Sciatic nerve (tissue), 2 donors: ENCODE measurements around the gene PANX1. TPM values are rescaled to one million over a fixed set of nuclear protein-coding genes. Genes with fewer than 3 reads are reported as not detected.
A peak's percentile ranks its signal among the peaks of the same experiment; 100 is the strongest.

Source experiments
- ATAC-seq: fragments of 200-7000 bp; cut with Tn5 transposase; one replicate; pipeline ENCODE4 v1.9.1; 2020; ENCODE audit warnings: mild to moderate bottlenecking, moderate library complexity
- DNase-seq: peaks from one replicate; pipeline ENCODE4 v3.0.0-alpha.2; 2020; ENCODE audit warnings: low spot score
- intact Hi-C: fragments of 100-400 bp; cut with DNase I; formaldehyde crosslinking; loops from one replicate; pipeline ENCODE4 v1.14.2; 2022
- total RNA-seq: library from RNA; stranded (reverse); fragmentation: NEBNext Ultra II Directional; extraction: Animal tissue kit (Norgen Biotek cat#: 25700); gene quantifications from one replicate; pipeline ENCODE4 v1.2.1, GENCODE V29; 2021
- donor health status: DM: no; HTN: no; CAD: no.
- donor health status: DM: no; HTN: no; CAD: no.

The PANX1 gene
- total RNA-seq, 1 donor from 2014 or later = 18.3 TPM

DNA sequence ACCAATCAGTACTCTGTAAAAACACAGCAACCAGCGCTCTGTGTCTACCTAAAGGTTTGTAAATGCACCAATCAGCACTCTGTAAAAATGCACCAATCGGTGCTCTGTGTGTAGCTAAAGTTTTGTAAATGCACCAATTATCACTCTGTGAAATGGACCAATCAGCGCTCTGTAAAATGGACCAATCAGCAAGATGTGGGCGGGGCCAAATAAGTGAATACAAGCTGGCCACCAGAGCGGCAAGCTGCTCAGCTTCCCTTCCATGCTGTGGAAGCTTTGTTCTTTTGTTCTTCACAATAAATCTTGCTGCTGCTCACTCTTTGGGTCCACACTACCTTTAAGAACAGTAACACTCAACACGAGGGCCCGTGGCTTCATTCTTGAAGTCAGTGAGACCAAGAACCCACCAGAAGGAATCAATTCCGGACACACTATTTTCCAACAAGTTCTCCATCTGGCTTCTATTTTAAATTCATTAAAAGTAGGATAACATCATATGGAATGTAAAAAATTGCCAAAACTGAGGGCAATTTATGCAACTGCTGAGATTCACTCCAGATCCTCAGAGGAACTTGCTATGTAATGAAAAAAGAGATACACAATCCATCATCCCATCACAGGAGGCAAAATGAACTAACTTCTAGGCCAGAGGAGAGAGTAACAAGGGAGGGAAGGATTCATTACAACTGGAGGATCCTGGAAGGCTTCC lies 3.1 kb upstream of the PANX1 start:
- intact Hi-C loops = no loop called here
- ATAC-seq = no peak
- no peak for DNase-seq

DNA sequence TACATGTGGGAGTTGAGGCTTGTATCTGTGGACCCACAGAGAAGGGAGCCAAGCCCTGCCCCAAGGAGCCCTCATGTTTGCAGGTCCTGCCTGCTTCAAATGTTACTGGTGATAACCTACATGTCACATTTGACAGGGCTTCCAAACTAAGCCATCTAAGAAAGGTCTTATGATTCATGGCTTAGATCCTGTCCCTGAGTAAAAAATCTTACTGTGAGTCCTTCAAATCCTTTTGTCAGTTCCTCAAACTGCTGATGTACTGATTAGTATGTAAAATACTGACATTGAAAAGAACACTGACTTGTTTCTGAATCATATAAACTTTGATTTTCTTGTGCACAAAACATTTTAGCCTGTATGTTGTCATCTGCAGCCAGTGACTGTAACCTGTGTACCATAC lies 1.0 kb upstream of the PANX1 start:
- no peak for DNase-seq
- intact Hi-C loops = no loop called here
- ATAC-seq = no peak

DNA sequence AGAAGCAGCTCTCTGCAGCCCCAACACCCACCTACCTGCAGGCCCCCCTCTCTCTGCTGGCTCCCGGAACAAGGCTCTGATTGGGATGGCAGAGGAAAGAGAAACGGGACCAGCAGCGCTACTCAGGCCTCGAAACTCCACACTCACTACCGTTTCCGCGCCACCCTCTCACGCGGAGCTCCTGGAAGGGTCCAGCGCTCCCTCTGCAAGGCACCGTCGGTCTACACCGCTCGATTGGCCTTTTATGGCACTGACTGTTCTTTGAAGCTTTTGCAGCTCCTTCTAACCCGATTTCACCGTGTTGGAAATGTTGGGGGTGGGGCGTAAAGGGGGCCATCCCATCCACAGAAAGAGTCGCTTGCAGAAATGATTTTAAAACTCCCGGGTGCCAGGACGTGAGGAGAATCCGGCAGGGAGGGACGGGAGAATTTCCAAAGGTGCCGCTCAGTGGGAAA lies 323 bp upstream of the PANX1 start:
- ATAC-seq = peak; percentile 51
- peak; percentile 67 for DNase-seq
- intact Hi-C loops = no loop called here

DNA sequence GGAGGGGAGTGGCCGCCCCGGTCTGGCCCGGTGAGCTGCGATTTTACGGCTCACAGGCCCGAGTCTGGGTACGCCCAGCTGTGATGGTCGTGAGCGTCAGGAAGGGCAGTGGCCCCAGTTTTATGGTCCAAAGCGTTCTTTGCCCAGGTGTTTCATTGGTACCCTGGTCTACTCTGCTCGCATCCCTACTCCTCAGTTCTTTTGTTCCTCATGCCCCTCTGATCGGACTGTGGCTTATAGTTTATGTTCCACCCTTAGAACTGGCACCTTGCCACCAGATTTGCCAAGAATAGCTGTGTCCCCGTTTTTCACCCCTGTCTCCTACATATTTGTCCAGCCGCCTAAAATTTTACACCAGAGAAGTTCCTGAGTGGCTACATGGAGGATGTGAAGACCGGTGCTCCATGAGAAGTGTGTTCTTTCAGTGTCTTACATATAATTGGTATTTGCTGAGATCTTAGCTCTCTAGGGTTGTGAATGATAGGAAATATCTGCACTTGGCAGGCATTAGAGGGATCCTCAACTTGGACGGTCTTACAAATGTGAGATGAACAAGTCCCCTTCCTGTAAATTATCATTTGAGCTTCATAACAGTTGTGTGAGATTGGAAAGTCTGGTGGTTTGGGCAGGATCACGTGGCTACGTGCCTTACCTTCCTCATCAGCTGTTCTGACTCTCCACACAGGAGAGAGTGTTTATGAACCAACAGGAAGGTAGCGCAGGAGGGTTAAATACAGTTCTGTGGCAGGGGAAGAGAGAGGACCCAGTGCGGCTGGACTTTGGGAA lies 1.1 kb downstream of the PANX1 start:
- DNase-seq (no peak), ATAC-seq (no peak)
- intact Hi-C loops = no loop called here

DNA sequence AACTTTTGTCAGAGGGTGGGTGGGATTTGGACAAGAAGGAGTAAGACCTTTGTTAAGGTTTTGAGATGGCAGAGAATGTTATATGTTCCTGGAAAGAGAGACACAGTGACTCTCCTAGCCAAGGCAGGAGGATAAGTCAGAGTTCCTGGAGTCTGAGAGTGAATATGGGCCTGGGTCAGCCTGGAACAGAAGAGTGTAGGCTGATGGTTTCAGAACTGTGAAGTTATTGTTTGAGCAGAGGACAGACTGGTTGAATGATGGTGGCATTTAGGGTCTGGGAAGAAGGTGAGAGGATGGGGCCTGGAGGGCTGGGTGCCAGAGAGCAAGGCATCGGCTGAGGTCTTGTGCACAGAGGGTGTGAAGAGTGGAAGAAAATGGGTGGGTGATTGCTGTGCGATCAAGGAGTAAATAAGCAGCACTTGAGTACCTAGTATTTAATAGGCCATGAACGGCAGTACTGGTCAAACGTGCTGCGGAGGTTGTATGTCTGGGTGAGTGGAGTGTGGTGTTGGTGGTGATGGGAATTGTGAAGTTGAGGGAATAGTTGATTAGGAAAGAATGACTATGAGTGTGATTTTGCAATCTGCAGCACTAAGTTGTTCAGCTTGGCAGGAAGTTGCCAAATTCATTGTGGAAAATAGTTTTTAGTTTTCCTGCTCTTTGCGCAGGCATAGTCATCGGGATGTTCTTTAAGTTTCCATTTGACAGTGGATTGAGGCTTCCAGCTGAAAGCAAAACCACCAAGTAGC lies 1.8 kb downstream of the PANX1 start:
- ATAC-seq (peak; percentile 66), DNase-seq (no peak)
- intact Hi-C loops = no loop called here

DNA sequence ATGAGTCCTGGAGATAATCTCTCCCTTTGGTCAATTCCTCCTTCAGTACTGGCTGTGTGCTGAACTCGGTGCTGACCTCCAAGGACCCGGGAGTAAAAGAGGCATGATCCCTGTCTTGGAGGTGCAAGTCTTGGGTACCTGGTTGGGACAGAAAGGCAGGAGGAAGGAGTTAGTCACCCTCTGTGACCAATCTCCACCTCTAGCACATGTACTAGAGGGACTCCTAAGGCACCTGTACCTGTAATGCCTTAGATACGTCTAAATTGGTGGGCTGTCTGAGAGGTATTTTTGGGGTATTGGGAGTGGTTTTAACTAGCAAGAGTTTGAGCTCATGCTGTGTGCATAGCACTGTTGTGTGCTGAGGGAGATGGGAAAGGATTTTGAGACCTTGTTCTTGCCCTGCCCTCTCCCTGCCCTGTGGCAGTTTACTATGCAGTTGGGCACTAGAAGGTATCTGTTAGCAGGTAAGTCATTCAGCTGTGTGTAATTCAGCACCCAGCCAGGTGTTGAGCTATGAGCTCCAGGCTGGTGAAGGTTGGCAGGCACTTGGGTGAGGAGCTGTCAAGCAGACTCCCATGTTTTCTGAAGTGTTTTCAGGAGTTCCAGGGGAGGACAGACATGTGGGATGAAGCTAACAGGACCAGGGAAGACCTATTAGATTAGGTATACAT lies 2.5 kb downstream of the PANX1 start:
- intact Hi-C loops = no loop called here
- ATAC-seq (no peak), DNase-seq (no peak)

DNA sequence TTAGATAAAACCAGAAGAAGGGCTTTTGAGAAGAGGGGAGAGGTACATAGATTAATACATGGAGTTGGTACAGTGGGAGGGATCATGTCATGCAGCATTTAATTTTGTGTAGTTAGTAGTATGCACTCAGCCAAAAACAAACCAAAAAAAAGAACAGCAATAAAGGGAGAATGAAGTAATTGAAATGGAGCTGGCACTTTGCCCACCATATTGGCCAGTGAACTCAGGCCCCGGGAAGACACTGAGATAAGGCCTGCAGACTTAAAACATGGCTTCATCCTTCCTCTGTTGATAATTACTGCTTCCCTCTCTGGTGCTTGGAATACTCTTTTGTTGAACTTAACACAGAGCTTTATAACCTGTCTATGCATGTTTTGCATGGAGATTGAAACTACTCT lies 3.1 kb downstream of the PANX1 start:
- ATAC-seq = no peak
- intact Hi-C loops = no loop called here
- no peak for DNase-seq

DNA sequence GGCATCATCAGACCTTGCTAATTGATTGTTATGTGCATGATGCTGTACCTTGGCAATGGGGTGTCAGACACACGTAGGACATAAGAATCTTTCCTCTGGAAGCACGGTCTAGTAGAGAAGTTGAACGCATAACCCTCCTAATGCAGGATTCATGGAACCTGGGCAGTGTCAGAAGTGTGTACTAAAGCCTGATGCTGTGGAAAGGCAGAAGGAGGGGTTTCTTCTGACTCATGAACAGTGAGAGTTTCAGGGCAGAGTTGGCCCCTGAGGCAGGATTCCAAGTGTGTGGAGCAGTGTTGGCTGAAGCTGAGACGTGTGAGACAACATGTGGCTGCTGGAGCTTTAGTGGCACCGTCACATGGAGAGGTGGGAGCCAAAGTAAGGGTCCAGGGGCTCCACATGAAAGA lies 3.5 kb downstream of the PANX1 start:
- no peak for DNase-seq
- no peak for ATAC-seq
- intact Hi-C loops = no loop called here

DNA sequence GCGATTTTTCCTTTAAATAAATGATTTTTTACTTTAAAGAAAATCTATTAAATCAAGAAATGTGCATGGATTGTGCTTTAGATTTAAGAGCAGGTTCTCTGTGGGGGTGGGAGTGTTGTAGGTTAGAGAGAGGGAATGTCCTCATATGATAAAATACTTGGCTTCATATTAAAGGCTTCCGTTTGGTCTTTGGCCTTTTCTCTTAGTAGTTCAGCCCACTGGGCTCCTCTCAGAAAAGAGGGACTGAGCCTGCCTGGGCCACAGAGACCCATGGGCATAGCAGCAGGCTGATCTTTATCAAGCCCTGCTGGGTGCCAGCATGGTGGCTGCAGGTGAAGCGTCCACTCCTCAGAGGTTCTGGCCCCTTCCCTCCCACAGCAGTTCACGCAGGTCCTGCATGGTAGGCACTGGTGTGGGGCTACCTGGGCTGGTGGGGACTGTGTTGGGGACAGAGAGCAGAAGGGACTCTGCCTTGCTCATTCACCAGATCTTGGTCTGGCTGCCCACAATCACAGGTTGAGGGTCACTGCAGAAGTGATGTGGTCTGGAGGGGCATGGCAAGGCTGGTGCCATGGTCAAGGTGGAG lies 4.3 kb downstream of the PANX1 start:
- ATAC-seq (no peak), DNase-seq (no peak)
- intact Hi-C loops = no loop called here

DNA sequence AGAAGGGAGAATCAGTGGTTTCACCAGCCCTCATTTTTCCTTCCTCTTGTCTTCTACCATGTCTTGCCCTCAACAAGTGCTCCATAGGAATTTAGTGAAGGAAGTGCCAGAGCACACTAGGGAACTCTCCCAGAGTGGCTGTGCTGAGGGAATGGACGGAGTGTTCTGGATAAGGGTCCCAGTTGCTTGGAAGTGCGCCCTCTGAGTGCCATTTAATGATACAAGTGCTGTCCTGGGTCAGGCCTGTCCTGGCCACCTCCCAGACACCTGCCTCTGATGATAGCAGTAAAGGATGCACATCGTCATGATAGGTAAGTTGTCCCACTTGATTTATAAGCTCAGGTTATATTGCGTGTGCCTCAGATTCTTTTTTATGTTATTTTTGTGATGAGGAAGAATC lies 5.1 kb downstream of the PANX1 start:
- intact Hi-C loops = no loop called here
- ATAC-seq (no peak), DNase-seq (no peak)

DNA sequence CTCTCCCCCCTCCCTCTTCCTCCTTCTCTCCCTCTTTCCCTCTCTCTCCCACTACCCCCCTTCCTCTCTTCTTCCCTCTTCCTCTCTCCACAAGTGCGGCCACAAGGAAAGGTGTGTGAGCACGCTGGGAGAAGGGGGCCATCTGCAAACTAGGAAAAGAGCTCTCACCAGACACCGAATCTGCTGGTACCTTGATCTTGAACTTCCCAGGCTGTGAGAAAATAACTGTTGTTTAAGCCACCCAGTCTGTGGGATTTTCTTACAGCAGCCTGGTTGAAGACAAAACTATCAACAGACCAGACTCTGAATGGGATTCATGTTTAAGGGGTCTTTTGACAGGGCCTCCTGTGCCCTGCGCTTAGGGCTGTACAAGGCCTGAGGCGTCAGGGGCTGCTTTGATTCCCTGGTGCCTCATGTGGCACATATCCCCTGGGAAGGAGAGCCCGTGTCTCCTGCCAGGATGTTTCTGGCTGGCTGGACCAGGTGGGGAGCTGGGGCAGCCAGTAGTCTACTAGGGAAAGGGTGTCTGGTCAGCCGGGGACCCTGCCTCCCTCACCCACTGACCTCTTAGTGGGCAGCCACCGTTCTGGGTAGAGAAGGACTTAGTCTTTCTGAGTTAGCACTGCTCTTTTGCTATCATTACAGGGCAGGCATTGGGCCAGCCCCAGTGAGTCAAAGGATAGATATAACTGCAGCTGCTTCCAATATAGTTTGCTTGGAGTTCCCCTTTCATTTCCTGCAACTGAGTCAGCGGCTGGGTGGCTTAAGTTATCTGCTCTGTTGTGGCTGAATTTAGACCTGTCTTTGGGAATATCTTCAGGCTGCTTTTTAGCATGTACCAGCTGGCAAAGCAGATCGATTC lies 6.2 kb downstream of the PANX1 start:
- DNase-seq (peak; percentile 73), ATAC-seq (peak; percentile 70)
- intact Hi-C loops = no loop called here

DNA sequence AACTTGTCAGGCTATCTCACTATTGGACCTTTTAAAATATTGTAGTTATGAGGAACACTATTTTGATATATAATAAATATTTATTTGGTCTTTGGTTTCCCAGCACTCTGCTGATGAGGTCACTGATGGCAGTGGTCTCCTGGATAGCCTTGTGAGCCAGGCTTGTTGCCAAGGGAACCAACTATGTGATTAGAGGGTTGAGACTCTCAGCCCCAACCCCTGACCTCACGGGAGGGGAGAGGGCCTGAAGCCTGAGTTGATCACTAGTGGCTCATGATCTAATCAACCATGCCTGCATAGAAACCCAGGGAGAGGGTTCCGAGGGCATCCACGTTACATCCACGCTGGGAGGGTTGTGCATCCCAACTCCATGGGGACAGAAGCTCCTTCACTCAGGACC lies 10.8 kb downstream of the PANX1 start:
- ATAC-seq = no peak
- no peak for DNase-seq
- intact Hi-C loops = no loop called here

DNA sequence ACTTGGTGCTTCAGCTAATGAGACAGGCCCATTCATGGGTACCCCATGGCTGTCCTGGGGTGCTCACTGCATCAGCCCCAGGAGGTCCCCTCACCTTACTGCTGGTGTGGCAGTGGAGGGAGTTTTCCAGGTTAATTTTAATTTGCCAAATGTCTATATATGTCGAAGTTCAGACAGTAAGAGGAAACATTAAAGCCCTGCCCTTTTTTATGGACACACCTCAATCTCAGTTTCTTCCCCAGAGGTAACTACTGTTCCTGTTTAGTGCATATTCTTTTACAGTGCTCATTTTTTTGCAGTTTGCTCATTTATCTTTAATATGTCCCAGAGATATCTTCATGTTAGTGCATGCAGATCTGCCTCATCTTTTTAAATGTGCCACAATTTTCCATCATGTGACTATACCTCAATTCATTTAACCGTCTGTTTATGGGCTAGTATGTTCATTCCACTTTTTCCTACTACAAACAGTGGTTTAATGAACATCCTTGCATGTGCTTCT lies 11.6 kb downstream of the PANX1 start:
- DNase-seq (no peak), ATAC-seq (no peak)
- intact Hi-C loops = no loop called here

DNA sequence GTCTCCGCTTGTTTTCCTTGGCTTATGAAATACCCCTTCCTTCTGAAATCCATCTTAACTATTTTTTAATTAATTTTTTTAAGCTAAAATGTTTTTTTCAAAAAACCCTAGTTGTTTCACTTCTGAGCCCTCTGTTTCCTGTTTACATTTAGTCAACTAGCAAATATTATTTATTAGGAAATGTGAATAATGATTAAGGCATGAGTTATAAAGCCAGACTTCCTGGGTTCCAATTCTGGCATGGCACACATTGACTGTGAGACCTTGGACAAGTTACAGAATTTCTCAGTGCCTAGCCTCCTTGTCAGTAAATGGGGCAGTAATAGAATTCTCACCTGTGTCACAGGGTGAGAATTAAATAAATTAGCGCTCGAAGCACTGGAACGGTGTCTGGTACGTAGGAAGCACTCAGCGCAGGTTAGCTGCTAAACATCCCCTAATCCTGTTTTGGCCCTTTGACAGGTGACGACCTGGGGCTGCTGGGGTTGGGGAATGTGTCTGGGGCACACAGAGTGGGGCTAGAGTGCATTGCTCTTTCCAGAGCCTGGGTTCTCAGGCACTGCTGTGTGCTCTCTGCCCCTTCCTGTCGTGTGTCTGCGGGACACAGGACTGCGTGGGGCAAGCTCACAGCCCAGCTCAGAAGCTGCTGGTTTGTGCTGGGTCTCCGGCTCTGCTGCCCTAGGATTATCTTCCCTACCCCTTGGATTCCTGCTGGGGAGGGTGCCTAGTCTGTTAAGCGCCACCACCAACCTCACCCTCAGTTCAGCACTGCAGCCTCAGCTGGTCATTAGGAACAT lies 13.1 kb downstream of the PANX1 start:
- ATAC-seq = no peak

DNA sequence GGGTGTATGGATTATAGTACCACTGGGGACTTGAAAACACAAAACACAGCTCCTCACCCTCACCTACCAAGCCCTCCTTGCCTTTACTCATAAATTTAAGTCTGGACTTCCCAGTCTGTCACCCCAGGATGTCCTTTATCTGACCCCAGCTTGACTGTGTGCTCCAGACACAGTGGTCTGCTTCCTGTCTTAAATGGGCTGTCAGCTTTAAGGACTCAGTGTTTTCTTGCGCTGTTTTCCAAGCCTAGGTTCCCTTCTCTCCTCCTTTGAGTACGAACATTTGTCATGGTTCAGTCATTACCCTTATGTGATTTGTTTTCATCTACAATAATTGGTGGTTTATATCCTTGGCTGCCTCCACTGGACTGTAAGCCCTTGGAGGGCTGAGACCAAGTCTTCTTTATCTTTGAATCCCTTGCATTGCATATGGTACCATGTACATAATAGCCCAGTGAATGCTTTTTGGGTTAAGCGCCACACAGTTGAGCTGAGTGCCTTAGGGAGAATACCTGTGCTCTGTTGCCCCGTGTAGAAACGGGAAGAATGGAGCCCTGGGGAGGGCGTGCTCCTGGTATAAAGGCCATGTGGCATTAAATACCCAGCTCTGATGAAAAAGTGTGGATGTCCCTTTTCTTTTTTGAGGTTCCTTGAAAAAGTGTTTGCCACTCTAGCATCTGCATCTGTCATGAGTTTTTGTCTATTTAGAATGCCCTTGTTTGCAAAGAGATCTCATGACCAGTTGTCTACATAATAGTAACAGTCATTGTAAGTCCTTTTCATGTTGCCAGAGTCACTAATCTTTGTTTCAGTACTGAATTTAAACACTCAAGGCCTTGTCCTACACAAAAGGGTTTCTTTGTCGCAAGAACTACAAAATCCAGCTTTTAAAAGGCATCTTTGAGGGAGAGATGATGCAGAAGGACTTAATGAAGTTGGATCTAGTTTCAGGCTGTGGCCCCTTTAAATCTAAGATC lies 14.0 kb downstream of the PANX1 start:
- DNase-seq (no peak), ATAC-seq (peak; percentile 32)
- intact Hi-C loops = no loop called here

More for the DNA sequence above, 13.1 kb downstream of the PANX1 start:
- no peak for DNase-seq
- intact Hi-C loops = no loop called here

DNA sequence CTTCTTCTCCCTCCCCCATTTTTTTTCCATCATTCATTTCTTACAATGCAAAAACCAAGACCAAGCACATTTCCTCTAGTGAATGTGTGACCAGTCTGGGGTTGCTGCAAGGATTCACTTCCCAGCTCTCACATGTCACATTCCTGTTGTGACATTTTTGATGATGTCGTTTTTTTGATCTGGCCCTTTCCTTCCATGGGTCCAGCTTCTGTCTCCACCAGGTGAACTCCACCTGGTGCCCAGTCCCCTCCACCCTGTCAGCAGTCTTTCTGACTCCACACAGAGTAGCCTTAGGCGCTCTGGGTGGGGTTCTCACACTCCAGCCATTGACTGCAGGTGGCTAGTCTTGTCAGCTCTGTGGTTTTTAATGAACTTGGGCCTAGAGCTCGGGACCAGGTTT lies 15.6 kb downstream of the PANX1 start:
- DNase-seq = no peak
- ATAC-seq = no peak
- intact Hi-C loops = no loop called here
